ENCODE data around the gene ELK4. TPM values are rescaled to one million over a fixed set of nuclear protein-coding genes. Genes with fewer than 3 reads are reported as not detected.

The ELK4 gene
- total and polyA plus RNA-seq, 2 of the 4 experiments (the other 2 are of a cell fraction) = 4.6 to 11.3 TPM

DNA sequence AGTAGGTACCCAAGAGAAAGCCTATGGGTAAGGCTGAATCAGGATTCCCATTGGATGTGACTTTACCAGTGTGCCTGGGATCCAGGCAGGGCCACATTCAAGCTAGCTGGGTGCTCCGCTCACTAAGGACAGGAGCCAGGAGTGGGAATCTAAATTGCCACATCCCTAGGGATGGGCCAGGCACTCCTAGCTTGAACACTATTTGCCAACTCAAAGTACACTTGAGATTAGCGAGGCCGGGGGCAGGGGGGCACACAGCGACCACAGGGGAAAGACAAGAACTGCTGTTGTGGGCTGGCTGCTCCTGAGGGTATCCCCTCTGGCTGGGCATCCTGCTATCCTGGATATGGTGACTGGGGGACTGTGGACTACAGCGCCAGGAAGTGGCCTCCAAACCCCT is 44.2 kb upstream of the ELK4 start:
- Histone ChIP-seq H3K9me3 (ENCODE audit: control insufficient read depth, insufficient read depth, low read length) (no peaks in the 10 kb centered on the region), H2AK9ac (replicated peaks; ENCODE audit: low read depth, low read length, poor library complexity) (no peak overlapping the region), H2BK120ac (ENCODE audit: low read depth, low read length) (no peak overlapping the region), H4K20me1 (ENCODE audit: insufficient read depth, low read length) (no peaks in the 10 kb centered on the region), H2BK5ac (ENCODE audit: low read depth, low read length, poor library complexity, severe bottlenecking) (no peak overlapping the region), H3K27me3 (ENCODE audit: control insufficient read depth, insufficient read depth, low read length) (no peaks in the 10 kb centered on the region; the same call in 1 of the 2 replicates), H3K4me2 (ENCODE audit: low read depth, low read length) (no peak overlapping the region), H3K4me3 (ENCODE audit: insufficient read depth, low read depth, low read length) (no peak overlapping the region), H3K56ac (ENCODE audit: extremely low read depth, insufficient read depth, low read length) (no peak overlapping the region), H3K9ac (ENCODE audit: low read depth, low read length) (no peak overlapping the region), H2AK5ac (ENCODE audit: low read depth, low read length) (no peak overlapping the region), H3K23ac (ENCODE audit: low read depth, low read length) (no peak overlapping the region), H3K14ac (replicated peaks; ENCODE audit: low read depth, low read length) (no peak overlapping the region), H3K36me3 (ENCODE audit: control insufficient read depth, insufficient read depth, low read length) (no peaks in the 10 kb centered on the region), H2AFZ (replicated peaks; ENCODE audit: low read length, poor library complexity) (no peak overlapping the region), H2BK15ac (ENCODE audit: low read depth, low read length) (no peak overlapping the region), H4K5ac (ENCODE audit: low read depth, low read length) (no peak overlapping the region), H4K91ac (ENCODE audit: insufficient read depth, low read depth, low read length) (no peak overlapping the region), H3K79me1 (ENCODE audit: low read depth in 1 of 2, low read length in 2 of 2) (peaks cover 5 to 19% of the 10 kb centered on the region in 2 experiments; a peak in 3 of 4 replicates), H2BK20ac (ENCODE audit: low read depth, low read length) (no peak overlapping the region), H3K4me1 (ENCODE audit: control insufficient read depth, insufficient read depth, low read length) (peaks cover 12% of the 10 kb centered on the region), H3K27ac (ENCODE audit: insufficient read depth, low read length) (no peak overlapping the region), H3K18ac (ENCODE audit: low read depth, low read length) (no peak overlapping the region), H3K9me1 (ENCODE audit: insufficient read depth, low read length) (peaks cover 3% of the 10 kb centered on the region; the same call in 1 of the 2 replicates), H3K4ac (ENCODE audit: low read depth, low read length) (no peak overlapping the region), H4K8ac (ENCODE audit: low read depth in 2 of 2, low read length in 2 of 2) (no peak overlapping the region)
- TF ChIP-seq, protein P1, sequence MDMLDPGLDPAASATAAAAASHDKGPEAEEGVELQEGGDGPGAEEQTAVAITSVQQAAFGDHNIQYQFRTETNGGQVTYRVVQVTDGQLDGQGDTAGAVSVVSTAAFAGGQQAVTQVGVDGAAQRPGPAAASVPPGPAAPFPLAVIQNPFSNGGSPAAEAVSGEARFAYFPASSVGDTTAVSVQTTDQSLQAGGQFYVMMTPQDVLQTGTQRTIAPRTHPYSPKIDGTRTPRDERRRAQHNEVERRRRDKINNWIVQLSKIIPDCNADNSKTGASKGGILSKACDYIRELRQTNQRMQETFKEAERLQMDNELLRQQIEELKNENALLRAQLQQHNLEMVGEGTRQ (IDR thresholded peaks at IDR 0.05; ENCODE audit: low read depth, low read length) = no peak
- TF ChIP-seq POLR2A (IDR thresholded peaks at IDR 0.05; ENCODE audit: low read depth, low read length) (no peak), RAD21 (IDR thresholded peaks at IDR 0.05; ENCODE audit: low read length) (no peak), CEBPB (IDR thresholded peaks at IDR 0.05; ENCODE audit: low read depth, low read length) (no peak), RCOR1 (IDR thresholded peaks at IDR 0.05; ENCODE audit: insufficient replicate concordance, low read length) (no peak), MXI1 (IDR thresholded peaks at IDR 0.05; ENCODE audit: borderline replicate concordance, low read depth, low read length) (no peak)
- DNase-seq = no peak
- dilution Hi-C loops (cut with HindIII; ENCODE audit: low sequenced_read_pairs, unreplicated experiment) (no loop called here), in situ Hi-C loops (cut with MboI; ENCODE audit: low sequenced_read_pairs) (no loop called here), intact Hi-C loops (cut with micrococcal nuclease) (no loop called here)
- POLR2A ChIA-PET (ENCODE audit: unreplicated experiment) = no interaction called here
- WGBS, 2 experiments (ENCODE audit: extremely low coverage in 2 of 2, insufficient read length in 1 of 2) = no CpG with 5 or more reads among the region's 5 CpGs
- CTCF ChIA-PET = interaction anchor here (1.1 kb wide), 1 partner anchor 36 kb away, joined by 3 read pairs; no protein-coding TSS in a partner anchor
- no peak for ATAC-seq (ENCODE audit: low read depth)
- BruUV-seq (replicated peaks) = no TSS peak
